CD4-positive, CD25-positive, alpha-beta regulatory T cell (primary cell): Measurements from ENCODE around the gene SHISAL1. TPM values are rescaled to one million over a fixed set of nuclear protein-coding genes. Genes with fewer than 3 reads are reported as not detected.

Source experiments
- ATAC-seq, 2 donors: fragments of 150-1000 bp; cut with Tn5 transposase; one replicate each; pipeline ENCODE4 v1.10.0; 2021; ENCODE audit warnings: low read depth in 2 of 2, moderate number of reproducible peaks in 2 of 2, moderate library complexity in 1 of 2
- DNase-seq, 3 donors: peaks; one replicate each; pipeline versions ENCODE4 v3.0.0 to v3.0.0-alpha.2; 2012 to 2022; ENCODE audit warnings: mixed read lengths in 1 of 3
- H3K27ac ChIP-seq: one replicate; pipeline ENCODE4 v1.7.0; 2013; ENCODE audit warnings: mild to moderate bottlenecking, low read length; ENCODE audit not compliant: insufficient read depth, poor library complexity, severe bottlenecking
- H3K27me3 ChIP-seq: one replicate; pipeline ENCODE4 v1.7.0; 2013; ENCODE audit warnings: low read length; ENCODE audit not compliant: control insufficient read depth, insufficient read depth
- H3K36me3 ChIP-seq: one replicate; pipeline ENCODE4 v1.7.0; 2013; ENCODE audit warnings: mild to moderate bottlenecking, low read length, moderate library complexity; ENCODE audit not compliant: control insufficient read depth, insufficient read depth
- H3K4me1 ChIP-seq: 2 replicates; pipeline ENCODE4 v1.7.0; 2013; ENCODE audit warnings: mild to moderate bottlenecking, low read length; ENCODE audit not compliant: insufficient read depth, control insufficient read depth, poor library complexity, severe bottlenecking
- H3K4me3 ChIP-seq: one replicate; pipeline ENCODE4 v1.7.0; 2013; ENCODE audit warnings: low read depth, mild to moderate bottlenecking, low read length, moderate library complexity
- H3K9me3 ChIP-seq, 2 experiments: 1 replicate in 1 of 2; 2 replicates in 1 of 2; pipeline ENCODE4 v1.7.0; 2013; ENCODE audit warnings: low read length in 2 of 2, mild to moderate bottlenecking in 1 of 2, moderate library complexity in 1 of 2; ENCODE audit not compliant: control insufficient read depth in 2 of 2
- H3K27ac Mint-ChIP-seq, 3 donors: one replicate each; pipeline ENCODE4 v1.8.0; 2020 to 2022; ENCODE audit warnings: mild to moderate bottlenecking in 3 of 3, mixed read lengths in 3 of 3, moderate library complexity in 2 of 3
- H3K27me3 Mint-ChIP-seq: one replicate; pipeline ENCODE4 v1.8.0; 2022; ENCODE audit warnings: mild to moderate bottlenecking, mixed read lengths
- H3K36me3 Mint-ChIP-seq: one replicate; pipeline ENCODE4 v1.8.0; 2020; ENCODE audit warnings: mixed read lengths
- H3K4me1 Mint-ChIP-seq, 4 donors: one replicate each; pipeline ENCODE4 v1.8.0; 2020 to 2022; ENCODE audit warnings: mixed read lengths in 4 of 4, mild to moderate bottlenecking in 1 of 4
- H3K4me3 Mint-ChIP-seq, 4 donors: one replicate each; pipeline ENCODE4 v1.8.0; 2020 to 2022; ENCODE audit warnings: mild to moderate bottlenecking in 4 of 4, mixed read lengths in 4 of 4, moderate library complexity in 3 of 4
- H3K9me3 Mint-ChIP-seq, 7 donors: one replicate each; pipeline ENCODE4 v1.8.0; 2020 to 2022; ENCODE audit warnings: mixed read lengths in 7 of 7, mild to moderate bottlenecking in 3 of 7, moderate library complexity in 2 of 7
- polyA plus RNA-seq, 4 donors: library from polyadenylated mRNA; unstranded; fragments of 300-500 nt; fragmentation: Illumina TruSeq; gene quantifications; one replicate each; pipeline ENCODE4 v1.2.3, GENCODE V29; 2021
- total RNA-seq: library from RNA; stranded (reverse); gene quantifications from one replicate; pipeline ENCODE4 v1.2.3, GENCODE V29; 2022

The SHISAL1 gene
- total and polyA plus RNA-seq, 5 donors from 2014 or later = not detected

- Mint-ChIP-seq H3K27ac (no peak overlapping the region), H3K9me3 (no peaks in the 10 kb centered on the region)
- peaks cover 2% of the 10 kb centered on the region for H3K27me3 ChIP-seq
Observed at GRCh38 chr22:44335066-44335839, 22.5 kb upstream of the SHISAL1 start.

DNA sequence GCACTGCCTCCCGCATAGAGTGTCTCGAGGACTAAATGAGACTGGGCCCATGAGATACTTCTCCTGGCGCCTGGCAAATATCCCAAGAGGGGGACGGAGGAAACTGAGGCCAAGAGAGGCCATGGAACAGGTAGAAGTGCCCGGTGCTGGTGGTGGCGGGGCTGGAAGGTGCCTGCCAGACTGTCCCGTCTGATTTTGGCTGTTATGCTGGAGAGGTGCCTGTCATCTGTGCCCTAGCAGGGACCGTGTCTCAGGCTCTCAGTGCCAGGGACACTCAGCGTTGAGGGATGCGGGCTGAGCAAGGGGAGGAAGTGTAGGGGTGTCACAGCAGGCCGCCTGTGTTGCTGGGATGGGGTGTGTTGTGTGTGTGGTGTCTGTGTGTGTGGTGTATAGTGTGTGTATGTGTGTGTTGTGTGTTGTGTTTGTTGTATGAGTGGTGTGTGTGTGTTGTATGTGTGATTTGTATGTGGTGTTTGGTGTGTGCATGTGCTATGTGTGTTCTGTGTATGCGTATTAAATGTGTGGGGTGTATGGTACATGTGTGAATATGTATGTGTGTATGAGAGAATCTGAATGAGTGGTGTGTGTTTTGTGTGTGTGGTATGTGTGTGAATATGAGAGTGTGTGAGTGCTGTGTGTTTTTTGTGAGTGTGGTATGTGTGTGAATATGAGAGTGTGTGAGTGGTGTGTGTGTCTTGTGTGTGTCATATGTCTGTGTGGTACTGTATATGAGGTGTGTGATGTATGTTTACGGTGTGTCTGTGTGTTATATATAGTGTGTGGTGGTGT lies 21.3 kb upstream of the SHISAL1 start:
- peaks cover 0 to 13% (median 0%) of the 10 kb centered on the region in 4 donors for H3K4me1 Mint-ChIP-seq
- no peaks in the 10 kb centered on the region for H3K36me3 Mint-ChIP-seq
- no peak overlapping the region for H3K27ac Mint-ChIP-seq
- Histone ChIP-seq H3K4me3 (no peak overlapping the region), H3K9me3 (no peaks in the 10 kb centered on the region), H3K27me3 (peaks cover 7% of the 10 kb centered on the region), H3K27ac (no peak overlapping the region), H3K36me3 (no peaks in the 10 kb centered on the region), H3K4me1 (no peaks in the 10 kb centered on the region)
- peaks cover 10% of the 10 kb centered on the region for H3K27me3 Mint-ChIP-seq
- DNase-seq = no peak
- no peaks in the 10 kb centered on the region for H3K9me3 Mint-ChIP-seq
- no peak for ATAC-seq
- no peak overlapping the region for H3K4me3 Mint-ChIP-seq

More at GRCh38 chr22:44335066-44335839, 22.5 kb upstream of the SHISAL1 start:
- Histone ChIP-seq H3K4me1 (no peaks in the 10 kb centered on the region), H3K27ac (no peak overlapping the region), H3K4me3 (no peak overlapping the region), H3K36me3 (no peaks in the 10 kb centered on the region), H3K9me3 (no peaks in the 10 kb centered on the region)
- Mint-ChIP-seq H3K4me3 (no peak overlapping the region), H3K27me3 (peaks cover under 1% of the 10 kb centered on the region), H3K4me1 (peaks cover 0 to 5% (median 0%) of the 10 kb centered on the region in 4 donors), H3K36me3 (no peaks in the 10 kb centered on the region)
- ATAC-seq (no peak), DNase-seq (no peak)

- ATAC-seq (no peak), DNase-seq (no peak)
- Mint-ChIP-seq H3K36me3 (no peaks in the 10 kb centered on the region), H3K27ac (no peak overlapping the region), H3K27me3 (peaks cover 15% of the 10 kb centered on the region), H3K9me3 (no peaks in the 10 kb centered on the region), H3K4me3 (peak overlapping the region in 1 of 4 donors; percentile 23), H3K4me1 (peaks cover 0 to 14% (median 0%) of the 10 kb centered on the region in 4 donors)
- no peaks in the 10 kb centered on the region for H3K36me3 ChIP-seq
- peaks cover 7% of the 10 kb centered on the region for H3K27me3 ChIP-seq
- H3K27ac ChIP-seq = no peak overlapping the region
- H3K4me3 ChIP-seq = no peak overlapping the region
- H3K9me3 ChIP-seq = no peaks in the 10 kb centered on the region
- H3K4me1 ChIP-seq = no peaks in the 10 kb centered on the region
Observed at GRCh38 chr22:44332946-44333345, 20.2 kb upstream of the SHISAL1 start.

DNA sequence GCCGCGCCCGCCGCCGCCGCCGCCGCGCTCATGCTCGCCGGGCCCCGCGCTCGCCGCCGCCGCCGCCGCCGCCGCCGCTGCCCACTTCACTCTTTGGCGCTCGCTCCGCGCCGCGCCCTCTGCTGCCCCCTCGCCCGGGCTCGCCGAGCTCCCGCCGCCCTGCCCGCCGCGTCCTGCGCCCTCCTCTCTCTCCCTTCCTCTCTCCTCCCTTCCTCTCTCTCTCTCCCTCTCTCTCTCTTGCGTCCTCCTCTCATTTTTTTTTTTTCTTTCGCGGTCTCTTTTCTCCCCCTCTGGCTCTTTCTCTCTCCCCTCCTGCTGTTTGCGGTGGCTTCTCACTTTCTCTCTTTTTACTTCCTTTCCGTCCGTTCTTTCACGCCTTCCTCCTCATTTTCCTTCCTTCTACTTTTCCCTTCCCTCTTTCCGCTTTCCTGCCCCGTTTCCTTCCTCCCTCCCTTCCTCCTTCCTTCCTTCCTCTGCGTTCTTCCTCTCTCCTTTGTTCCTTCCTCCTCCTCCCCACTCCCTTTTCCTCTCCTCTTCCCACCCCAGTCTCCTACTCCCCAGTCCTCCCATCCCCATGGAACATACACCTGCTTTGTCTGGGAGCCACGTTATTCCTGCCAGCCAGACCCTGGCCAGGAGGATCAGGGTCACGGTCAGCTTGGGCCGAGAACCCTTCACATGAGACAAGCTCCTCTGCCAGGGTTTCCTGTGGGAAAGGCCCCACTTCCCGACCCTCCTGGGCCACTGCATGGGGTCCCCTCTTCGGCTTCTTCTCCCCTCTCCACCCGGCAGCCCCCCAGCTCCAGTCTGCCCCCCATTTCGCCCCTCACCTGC lies 19.3 kb upstream of the SHISAL1 start:
- Mint-ChIP-seq H3K4me1 (peaks cover 0 to 14% (median 0%) of the 10 kb centered on the region in 4 donors), H3K27me3 (peaks cover 23% of the 10 kb centered on the region), H3K9me3 (no peaks in the 10 kb centered on the region), H3K4me3 (peak overlapping the region in 1 of 4 donors; percentile 59), H3K36me3 (no peaks in the 10 kb centered on the region), H3K27ac (no peak overlapping the region)
- no peaks in the 10 kb centered on the region for H3K4me1 ChIP-seq
- peaks cover 10% of the 10 kb centered on the region for H3K27me3 ChIP-seq
- no peak for ATAC-seq
- no peaks in the 10 kb centered on the region for H3K36me3 ChIP-seq
- no peak for DNase-seq
- H3K27ac ChIP-seq = no peak overlapping the region
- H3K4me3 ChIP-seq = no peak overlapping the region
- no peaks in the 10 kb centered on the region for H3K9me3 ChIP-seq

DNA sequence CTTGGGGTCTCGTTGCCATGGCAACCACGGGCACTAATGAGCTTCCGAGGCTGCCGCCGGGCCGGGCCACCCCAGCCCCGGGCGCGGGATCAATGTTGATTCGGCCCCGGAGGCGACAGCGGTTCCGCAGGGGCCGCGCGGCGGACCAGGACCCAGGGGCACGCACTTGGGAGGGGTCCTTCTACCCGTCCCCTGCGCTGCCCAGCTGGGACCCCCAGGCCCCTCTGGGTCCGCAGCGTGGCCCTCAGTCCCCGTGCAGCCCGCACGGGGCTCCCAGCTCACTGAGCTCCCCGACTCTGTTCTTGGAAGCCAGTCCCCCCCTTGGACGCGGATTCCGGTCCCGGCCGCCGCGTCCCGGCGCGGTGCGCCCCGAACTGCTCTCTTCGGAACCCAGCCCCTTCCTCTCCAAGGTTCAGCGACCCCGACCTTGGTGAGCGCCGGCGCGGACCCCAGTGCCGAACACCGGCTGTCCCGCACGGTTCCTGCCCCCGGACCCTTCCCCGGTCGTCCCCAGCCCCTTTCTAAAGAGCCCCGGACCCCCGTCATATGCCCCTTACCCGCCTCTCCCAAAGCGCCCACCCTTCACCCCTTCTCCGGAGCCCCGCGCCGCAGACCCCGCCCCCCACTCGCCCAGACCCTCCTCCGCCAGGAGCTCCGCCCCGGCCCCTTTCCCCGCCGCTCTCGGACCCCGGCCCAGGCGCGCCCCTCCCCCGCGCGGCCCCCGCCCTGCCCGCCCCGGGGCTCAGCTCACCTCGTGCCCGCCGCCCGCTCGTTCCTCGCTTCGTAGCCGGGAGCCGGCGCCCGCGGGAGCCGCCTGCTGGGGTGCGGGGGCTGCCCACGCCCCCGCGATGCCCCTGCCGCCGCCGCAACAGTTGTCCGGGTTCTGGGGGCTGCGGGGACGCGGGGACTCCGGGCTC lies 18.3 kb upstream of the SHISAL1 start:
- Histone ChIP-seq H3K27ac (no peak overlapping the region), H3K9me3 (no peaks in the 10 kb centered on the region), H3K4me3 (no peak overlapping the region), H3K27me3 (peaks cover 15% of the 10 kb centered on the region), H3K4me1 (peaks cover 5% of the 10 kb centered on the region), H3K36me3 (no peaks in the 10 kb centered on the region)
- no peak for DNase-seq
- no peak for ATAC-seq
- Mint-ChIP-seq H3K27ac (no peak overlapping the region), H3K4me3 (no peak overlapping the region), H3K9me3 (no peaks in the 10 kb centered on the region), H3K27me3 (peaks cover 30% of the 10 kb centered on the region), H3K4me1 (peaks cover 0 to 19% (median 0%) of the 10 kb centered on the region in 4 donors), H3K36me3 (no peaks in the 10 kb centered on the region)

GRCh38 chr22:44330188-44330743 lies 17.5 kb upstream of the SHISAL1 start:
- no peak overlapping the region for H3K27ac ChIP-seq
- Mint-ChIP-seq H3K4me1 (peaks cover 0 to 25% (median 2%) of the 10 kb centered on the region in 4 donors), H3K27me3 (peaks cover 38% of the 10 kb centered on the region), H3K27ac (no peak overlapping the region), H3K9me3 (no peaks in the 10 kb centered on the region), H3K36me3 (no peaks in the 10 kb centered on the region), H3K4me3 (no peak overlapping the region)
- no peaks in the 10 kb centered on the region for H3K9me3 ChIP-seq
- DNase-seq = no peak
- no peaks in the 10 kb centered on the region for H3K36me3 ChIP-seq
- peaks cover 17% of the 10 kb centered on the region for H3K27me3 ChIP-seq
- no peak for ATAC-seq
- H3K4me3 ChIP-seq = no peak overlapping the region
- peaks cover 6% of the 10 kb centered on the region for H3K4me1 ChIP-seq
